ENCODE data around the gene DNAH17.

The DNAH17 gene

DNA sequence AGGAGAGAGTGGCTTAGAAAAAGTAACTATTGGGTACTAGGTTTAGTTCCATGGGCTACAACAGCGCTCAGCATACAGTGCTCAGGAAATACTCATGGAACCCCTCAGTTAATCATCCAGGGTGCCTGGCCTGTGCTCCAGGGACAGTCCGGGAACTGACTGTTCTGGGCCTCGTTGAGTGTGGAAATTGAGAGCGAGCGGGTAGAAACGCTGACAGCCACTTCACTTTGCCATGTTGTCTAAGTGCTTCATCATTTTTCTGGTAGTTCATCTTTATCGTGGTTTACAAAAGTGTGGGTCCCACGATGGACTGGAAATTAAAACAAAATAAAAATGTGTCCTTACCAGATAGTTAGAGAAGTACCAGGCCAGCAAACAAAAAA, 31.6 kb upstream of the DNAH17 start:
- TF ChIP-seq, protein P1, sequence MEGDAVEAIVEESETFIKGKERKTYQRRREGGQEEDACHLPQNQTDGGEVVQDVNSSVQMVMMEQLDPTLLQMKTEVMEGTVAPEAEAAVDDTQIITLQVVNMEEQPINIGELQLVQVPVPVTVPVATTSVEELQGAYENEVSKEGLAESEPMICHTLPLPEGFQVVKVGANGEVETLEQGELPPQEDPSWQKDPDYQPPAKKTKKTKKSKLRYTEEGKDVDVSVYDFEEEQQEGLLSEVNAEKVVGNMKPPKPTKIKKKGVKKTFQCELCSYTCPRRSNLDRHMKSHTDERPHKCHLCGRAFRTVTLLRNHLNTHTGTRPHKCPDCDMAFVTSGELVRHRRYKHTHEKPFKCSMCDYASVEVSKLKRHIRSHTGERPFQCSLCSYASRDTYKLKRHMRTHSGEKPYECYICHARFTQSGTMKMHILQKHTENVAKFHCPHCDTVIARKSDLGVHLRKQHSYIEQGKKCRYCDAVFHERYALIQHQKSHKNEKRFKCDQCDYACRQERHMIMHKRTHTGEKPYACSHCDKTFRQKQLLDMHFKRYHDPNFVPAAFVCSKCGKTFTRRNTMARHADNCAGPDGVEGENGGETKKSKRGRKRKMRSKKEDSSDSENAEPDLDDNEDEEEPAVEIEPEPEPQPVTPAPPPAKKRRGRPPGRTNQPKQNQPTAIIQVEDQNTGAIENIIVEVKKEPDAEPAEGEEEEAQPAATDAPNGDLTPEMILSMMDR (IDR thresholded peaks at IDR 0.05; ENCODE audit: low read depth, low read length): no peak
- Histone ChIP-seq H3K9me3 (no peaks in the 10 kb centered on the region), H3K4me3 (ENCODE audit: low read depth, low read length) (no peak overlapping the region), H3K27me3 (no peaks in the 10 kb centered on the region), H3K4me1 (no peaks in the 10 kb centered on the region), H3K36me3 (no peaks in the 10 kb centered on the region)
- no peak for DNase-seq

DNA sequence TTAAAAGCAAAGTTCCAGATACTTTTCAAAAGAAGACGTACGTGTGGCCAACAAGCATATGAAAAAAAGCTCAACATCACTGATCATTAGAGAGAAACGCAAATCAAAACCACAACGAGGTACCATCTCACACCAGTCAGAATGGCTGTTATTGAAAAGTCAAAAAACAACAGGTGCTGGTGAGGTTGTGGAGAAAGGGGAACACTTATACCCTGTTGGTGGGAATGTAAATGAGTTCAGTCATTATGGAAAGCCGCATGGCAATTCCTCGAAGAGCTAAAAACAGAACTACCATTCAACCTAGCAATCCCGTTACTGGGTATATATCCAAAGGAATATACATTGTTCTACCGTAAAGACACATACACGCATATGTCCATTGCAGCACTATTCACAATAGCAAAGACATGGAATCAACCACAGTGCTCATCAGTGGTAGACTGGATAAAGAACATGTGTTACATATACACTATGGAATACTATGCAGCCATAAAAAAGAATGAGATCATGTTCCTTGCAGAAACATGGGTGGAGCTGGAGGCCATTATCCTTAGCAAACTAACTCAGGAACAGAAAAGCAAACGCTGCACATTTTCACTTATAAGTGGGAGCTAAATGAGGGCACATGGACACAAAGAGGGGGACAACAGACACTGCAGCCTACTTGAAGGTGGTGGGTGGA, 31.1 kb upstream of the DNAH17 start:
- H3K27me3 ChIP-seq: no peaks in the 10 kb centered on the region
- DNase-seq: no peak
- no peaks in the 10 kb centered on the region for H3K4me1 ChIP-seq
- no peaks in the 10 kb centered on the region for H3K36me3 ChIP-seq
- H3K9me3 ChIP-seq: no peaks in the 10 kb centered on the region
- TF ChIP-seq, protein P1 (IDR thresholded peaks at IDR 0.05; ENCODE audit: low read depth, low read length): no peak
- H3K4me3 ChIP-seq (ENCODE audit: low read depth, low read length): no peak overlapping the region

DNA sequence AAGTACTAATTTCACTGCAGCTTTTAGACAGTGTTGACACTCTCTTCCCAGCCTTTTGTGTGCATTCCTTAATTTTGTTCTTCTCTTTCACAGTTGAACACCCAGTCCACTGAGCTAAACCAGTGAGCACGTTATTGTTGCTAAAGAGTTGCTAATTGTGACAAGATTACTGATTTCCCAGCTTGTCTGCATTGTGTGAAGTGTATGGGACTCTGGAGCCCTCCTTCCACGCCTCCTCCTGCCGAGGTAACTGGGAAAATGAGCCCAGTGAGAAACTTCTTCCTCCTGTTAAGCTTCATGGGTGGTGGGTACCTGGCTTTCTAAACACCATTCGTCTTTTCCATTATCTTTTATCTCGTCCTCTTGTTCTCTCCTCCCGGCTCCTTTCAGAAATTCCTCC, 29.8 kb upstream of the DNAH17 start:
- Histone ChIP-seq H3K36me3 (no peaks in the 10 kb centered on the region), H3K4me1 (no peaks in the 10 kb centered on the region), H3K27me3 (no peaks in the 10 kb centered on the region), H3K9me3 (no peaks in the 10 kb centered on the region), H3K4me3 (ENCODE audit: low read depth, low read length) (no peak overlapping the region)
- DNase-seq: no peak
- TF ChIP-seq, protein P1 (IDR thresholded peaks at IDR 0.05; ENCODE audit: low read depth, low read length): no peak

DNA sequence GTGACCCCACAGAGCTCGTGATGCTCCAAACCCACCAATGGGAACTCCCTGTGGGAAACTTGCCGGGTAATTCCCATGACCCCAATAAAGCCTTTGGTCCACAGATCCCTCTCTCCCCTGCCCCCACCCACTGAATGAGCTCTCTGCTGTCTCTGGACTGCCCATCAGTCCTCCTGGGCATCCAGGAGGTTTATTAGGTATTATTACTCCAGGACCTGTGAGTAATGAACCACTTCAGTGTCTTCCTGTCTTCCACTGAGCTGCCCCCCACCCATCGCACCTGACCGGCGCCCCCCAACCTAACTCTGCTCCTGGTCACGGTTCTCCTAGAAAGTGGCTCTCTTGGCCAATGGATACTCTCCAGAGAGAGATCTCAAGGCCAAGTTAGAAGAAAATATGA, 28.7 kb upstream of the DNAH17 start:
- Histone ChIP-seq H3K27me3 (no peaks in the 10 kb centered on the region), H3K36me3 (no peaks in the 10 kb centered on the region), H3K4me1 (no peaks in the 10 kb centered on the region), H3K9me3 (no peaks in the 10 kb centered on the region), H3K4me3 (ENCODE audit: low read depth, low read length) (no peak overlapping the region)
- no peak for DNase-seq
- TF ChIP-seq, protein P1 (IDR thresholded peaks at IDR 0.05; ENCODE audit: low read depth, low read length): no peak

DNA sequence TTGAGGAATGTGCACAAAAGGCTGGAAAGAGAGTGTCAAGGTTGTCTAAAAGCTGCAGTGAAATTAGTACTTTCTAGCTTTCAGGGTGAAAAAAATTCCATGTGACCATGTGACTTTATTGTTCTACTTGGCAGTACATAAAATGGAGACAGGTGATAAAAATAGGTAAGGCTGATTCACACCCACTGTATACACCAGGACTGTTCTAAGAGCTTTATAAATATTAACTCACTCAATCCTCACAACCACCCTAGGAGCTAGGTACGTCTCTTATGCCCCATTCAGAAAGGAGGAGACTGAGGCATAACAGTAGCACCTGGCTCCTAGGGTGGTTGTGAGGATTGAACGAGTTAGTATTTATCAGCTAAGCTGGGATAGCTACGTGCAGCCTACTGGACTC, 28.2 kb upstream of the DNAH17 start:
- DNase-seq: no peak
- Histone ChIP-seq H3K9me3 (no peaks in the 10 kb centered on the region), H3K27me3 (no peaks in the 10 kb centered on the region), H3K36me3 (no peaks in the 10 kb centered on the region), H3K4me1 (no peaks in the 10 kb centered on the region), H3K4me3 (ENCODE audit: low read depth, low read length) (no peak overlapping the region)
- TF ChIP-seq, protein P1 (IDR thresholded peaks at IDR 0.05; ENCODE audit: low read depth, low read length): no peak

DNA sequence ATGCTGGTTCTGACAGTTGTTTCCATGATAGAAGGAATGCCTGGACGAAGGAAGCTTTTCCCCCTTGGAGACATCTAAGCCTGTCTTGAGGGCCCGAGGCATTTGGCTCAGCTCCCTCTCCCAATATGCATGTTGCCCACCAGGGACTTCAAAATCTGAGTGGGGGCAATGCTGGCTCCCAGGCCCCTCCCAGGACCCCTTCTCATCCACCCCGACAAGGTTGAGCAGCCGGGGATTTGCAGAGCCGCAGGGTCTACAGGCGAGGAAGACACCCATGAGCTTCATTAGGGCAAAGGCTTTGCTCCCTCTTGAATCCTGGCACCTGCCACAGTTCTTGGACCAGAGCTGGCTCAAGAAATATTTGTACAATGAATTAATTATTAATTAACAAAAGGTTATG, 25.1 kb upstream of the DNAH17 start:
- TF ChIP-seq, protein P1 (IDR thresholded peaks at IDR 0.05; ENCODE audit: low read depth, low read length): no peak
- H3K4me1 ChIP-seq: no peaks in the 10 kb centered on the region
- H3K27me3 ChIP-seq: no peaks in the 10 kb centered on the region; the same call in 1 of the 2 replicates
- H3K4me3 ChIP-seq (ENCODE audit: low read depth, low read length): no peak overlapping the region
- H3K36me3 ChIP-seq: no peaks in the 10 kb centered on the region
- no peaks in the 10 kb centered on the region for H3K9me3 ChIP-seq
- no peak for DNase-seq
